Frontal cortex (tissue), 4 donors: ENCODE results near the gene LPP. TPM values are rescaled to one million over a fixed set of nuclear protein-coding genes. Genes with fewer than 3 reads are reported as not detected.

ENCODE experiments used
- DNase-seq, 2 donors: peaks; one replicate each; pipeline ENCODE4 v3.0.0; 2012; ENCODE audit warnings: low spot score in 2 of 2
- FAIRE-seq: peaks from 2 replicates; lab custom pipeline; 2012; peaks lifted over from hg19 to GRCh38; lab: Jason Lieb, UNC
- total RNA-seq: library from RNA; depleted of rRNA; stranded (reverse); fragments of >200 nt; gene quantifications from one replicate; pipeline ENCODE4 v1.2.3, GENCODE V29; 2014
- donor health status: control.
- donor health status: control.
- donor health status: control.

The LPP gene
- total RNA-seq, 1 donor from 2014 or later, result 6.5 TPM

GRCh38 chr3:188241072-188241471 lies 87.1 kb downstream of the LPP start:
- FAIRE-seq (no peak), DNase-seq (no peak)

DNA sequence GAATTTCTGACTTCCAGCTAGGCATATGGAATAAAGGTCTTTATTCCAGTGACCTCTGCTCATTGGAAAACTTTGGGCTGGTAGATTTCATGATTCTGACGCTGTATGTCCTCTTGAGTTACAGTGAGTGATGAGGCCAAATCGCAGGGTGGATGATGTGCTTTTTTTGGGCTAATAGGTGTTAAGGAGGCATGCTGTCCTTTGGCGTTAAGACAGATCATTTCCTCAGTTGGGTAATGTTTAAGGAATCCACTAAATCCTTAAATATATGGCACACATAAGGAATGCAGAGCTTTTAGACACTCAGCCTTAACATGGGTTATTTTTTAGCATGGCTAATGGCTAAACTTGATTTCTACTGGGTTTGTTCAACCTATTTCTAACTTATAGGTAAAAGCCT lies 87.9 kb downstream of the LPP start:
- no peak for DNase-seq
- FAIRE-seq, result no peak

DNA sequence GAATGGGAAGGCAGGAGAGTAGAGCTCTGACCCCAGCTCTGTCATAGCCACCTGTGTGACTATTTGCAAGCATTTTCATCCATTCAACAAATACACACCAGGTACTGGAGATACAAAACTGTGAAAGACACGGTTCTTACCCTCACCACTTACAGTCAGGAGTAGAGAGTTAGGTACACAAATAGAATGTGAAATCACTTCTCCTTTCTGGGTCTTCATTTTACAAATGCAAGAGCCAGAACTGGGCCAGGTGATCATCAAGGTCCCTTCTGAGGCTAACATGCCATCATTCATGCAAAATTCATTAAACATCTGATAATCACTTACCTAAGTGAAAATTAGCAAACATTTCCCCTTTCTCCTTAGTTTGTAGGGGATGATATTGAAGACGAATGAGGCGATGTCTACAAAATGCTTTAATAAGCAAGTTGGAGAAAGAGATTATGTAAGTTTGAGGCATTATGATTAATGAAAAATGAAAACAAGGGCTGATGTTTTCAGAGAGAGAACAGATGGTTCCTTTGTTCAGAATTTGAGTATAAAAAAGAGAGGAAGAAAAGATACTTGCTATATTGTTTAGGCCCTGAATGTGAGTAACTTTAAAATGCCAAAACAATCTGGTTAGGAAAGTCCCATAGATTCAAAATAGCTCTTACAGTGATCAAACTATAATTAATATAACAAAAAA lies 88.6 kb downstream of the LPP start:
- FAIRE-seq (no peak), DNase-seq (no peak)

DNA sequence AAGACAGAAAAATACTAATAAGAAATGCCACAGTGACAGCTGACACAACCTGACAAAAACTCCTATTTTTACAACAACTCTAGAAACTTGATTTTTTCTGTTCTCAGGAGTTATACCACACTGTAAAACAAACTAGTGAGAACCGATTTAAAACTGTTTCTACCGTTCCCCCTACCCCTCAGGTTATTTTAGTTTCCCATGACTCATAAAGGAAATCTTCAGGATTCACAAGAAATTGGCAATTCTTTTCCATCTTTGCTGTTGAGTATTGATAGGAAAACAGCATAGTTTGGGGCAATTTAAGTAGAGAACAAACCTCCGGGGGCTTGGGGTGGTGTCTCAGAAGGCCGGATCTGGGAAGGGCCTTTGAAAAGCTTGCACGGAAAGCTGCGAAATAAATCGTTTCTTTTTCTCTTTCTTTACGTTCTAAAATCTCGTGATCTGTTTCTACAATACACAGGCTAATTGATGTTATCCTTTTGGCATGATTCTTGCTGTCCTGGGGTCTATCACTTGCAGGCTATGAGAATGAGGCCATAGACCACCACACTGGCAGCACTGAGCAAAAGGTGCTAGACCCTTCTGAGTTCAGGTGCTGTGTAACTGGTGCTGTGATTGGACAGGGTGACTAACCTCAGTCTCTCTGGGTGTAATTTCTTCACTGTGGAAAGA lies 89.3 kb downstream of the LPP start:
- no peak for DNase-seq
- FAIRE-seq, result no peak

DNA sequence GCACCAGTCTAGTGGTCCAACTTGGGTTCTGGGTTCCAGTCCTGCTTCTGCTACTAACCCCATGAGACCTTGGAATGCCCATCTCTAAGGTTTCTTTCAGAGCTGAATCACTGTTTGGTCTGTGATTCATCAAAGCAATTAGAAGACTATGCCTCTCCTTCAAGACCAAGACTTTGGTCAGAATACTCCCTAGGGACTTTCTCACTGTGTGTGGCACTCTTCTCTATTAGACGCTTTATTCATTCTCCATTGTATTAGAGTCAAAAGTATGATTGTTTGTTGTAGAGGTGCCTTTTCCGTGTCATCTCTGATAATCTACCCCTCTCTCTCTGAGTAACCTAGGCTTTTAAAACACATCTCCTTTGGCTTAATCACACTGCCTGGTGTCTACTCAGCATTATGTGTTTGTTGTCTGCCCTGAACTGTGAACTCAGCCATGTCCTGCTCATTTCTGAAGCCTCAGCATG lies 90.5 kb downstream of the LPP start:
- FAIRE-seq, result no peak

DNA sequence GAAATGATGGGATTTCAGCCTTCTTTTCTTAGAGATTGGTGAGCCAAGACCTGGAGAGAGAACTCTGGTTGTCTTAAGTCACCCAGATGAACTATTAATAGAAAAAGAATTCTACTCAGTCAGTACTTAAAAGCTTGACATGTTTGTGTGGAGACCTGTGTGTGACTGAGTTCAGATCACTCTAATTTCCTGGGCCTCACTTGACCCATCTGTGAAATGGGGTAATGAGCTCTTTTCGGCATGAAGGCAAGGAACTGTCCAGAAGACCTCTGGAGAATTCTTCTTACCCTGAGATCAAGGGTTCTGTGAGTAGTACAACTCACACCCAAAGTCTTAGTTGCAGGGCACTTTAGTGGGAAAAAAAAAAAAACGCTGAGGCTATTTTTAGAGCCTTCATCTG lies 92.9 kb downstream of the LPP start:
- DNase-seq, result no peak
- no peak for FAIRE-seq

More for the DNA sequence above, 90.5 kb downstream of the LPP start:
- no peak for DNase-seq

GRCh38 chr3:188248036-188248561 lies 94.1 kb downstream of the LPP start:
- FAIRE-seq (no peak), DNase-seq (no peak)

GRCh38 chr3:188253123-188253793 lies 99.3 kb downstream of the LPP start:
- FAIRE-seq (no peak), DNase-seq (no peak)

DNA sequence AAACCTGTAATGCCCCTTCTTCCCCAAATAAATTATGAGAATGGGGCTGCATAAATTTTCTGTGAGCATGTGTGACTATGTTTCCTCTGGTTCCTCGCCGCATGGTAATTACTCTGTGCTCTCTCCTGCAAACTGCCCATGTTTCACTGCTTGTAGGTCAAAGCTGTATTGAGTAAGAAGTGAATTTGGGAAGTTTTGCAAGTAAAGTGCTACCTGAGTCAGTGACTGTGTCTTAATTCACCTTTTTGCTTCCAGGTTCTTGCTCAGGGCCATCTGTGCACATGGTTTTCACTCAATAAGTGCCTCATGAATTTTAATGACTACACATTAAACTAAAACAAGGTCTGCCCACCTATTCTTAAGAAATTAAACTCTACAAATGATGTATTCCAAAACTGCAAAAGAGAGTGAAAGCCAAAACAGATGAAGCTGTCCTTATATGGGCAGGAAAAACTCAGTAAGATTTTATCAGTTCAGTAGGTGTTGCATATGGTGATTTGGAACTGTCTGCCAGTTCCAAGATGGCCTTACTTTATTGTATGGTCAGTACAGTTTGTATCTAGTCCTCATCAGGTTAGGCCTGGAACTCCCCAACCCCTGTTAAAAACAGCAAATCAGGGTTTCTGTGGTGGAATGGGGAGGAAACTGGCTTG lies 100.0 kb downstream of the LPP start:
- FAIRE-seq, result no peak

GRCh38 chr3:188254520-188255070 lies 100.6 kb downstream of the LPP start:
- DNase-seq, result no peak
- no peak for FAIRE-seq

More for the DNA sequence above, 100.0 kb downstream of the LPP start:
- no peak for DNase-seq

DNA sequence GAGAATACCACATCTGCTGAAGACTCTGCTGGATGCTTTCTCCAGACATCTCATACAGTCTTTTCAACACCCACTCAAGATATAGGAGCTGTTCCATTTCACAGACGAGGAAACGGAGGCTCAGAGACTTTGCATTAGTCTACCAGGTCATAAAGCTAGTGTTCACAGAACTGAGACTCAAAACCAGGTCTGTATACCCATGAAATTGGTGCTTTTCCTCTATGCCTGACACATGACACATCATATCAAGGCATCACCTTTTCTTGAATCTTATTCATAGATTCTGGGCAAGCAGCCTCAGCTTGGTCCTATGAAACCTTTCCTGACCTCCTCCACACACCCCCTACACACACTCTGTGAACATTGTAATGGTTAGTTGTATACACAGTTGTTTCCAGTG lies 101.2 kb downstream of the LPP start:
- no peak for DNase-seq
- no peak for FAIRE-seq

GRCh38 chr3:188256758-188257157 lies 102.8 kb downstream of the LPP start:
- FAIRE-seq (no peak), DNase-seq (no peak)

- FAIRE-seq, result no peak
- no peak for DNase-seq
These were observed 103.5 kb downstream of the LPP start for GRCh38 chr3:188257384-188258026.

DNA sequence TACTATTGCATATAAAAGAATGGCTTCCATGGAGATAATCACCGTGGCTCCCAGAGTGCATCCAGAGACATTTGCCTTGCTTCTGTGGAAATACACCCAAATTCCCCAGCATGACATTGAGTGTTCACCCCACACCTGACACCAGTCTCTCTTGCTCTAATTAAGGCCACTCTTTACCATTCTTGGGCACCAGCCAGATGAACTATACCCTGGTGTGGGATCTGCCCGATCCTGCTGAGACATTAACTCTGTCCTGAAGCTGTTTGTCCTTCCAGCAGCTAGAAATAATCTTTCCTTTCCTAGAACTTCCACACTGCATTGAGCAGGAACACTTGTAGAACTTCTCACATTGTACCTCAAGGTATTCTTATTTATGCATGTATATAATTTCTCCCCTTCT lies 105.2 kb downstream of the LPP start:
- no peak for FAIRE-seq

GRCh38 chr3:188259596-188259995 lies 105.6 kb downstream of the LPP start:
- no peak for FAIRE-seq
- no peak for DNase-seq

More for the DNA sequence above, 105.2 kb downstream of the LPP start:
- DNase-seq, result no peak

GRCh38 chr3:188261011-188261410 lies 107.1 kb downstream of the LPP start:
- DNase-seq, result no peak

GRCh38 chr3:188262488-188262887 lies 108.5 kb downstream of the LPP start:
- DNase-seq (no peak), FAIRE-seq (no peak)

More at GRCh38 chr3:188261011-188261410, 107.1 kb downstream of the LPP start:
- no peak for FAIRE-seq

- DNase-seq (peak in 1 of 2 donors; percentile 14), FAIRE-seq (peak; percentile 10)
These were observed 109.1 kb downstream of the LPP start for GRCh38 chr3:188262913-188263683.
